B cell (primary cell): ENCODE measurements around the gene REST. TPM values are rescaled to one million over a fixed set of nuclear protein-coding genes. Genes with fewer than 3 reads are reported as not detected.

ENCODE experiments used
- ATAC-seq: fragments of 200-7000 bp; cut with Tn5 transposase; one replicate; pipeline ENCODE4 v1.10.0; 2021; ENCODE audit warnings: low read depth, mild to moderate bottlenecking, moderate number of reproducible peaks, moderate library complexity
- CTCF ChIA-PET: fragments of 350-600 bp; sonication (Branson Sonifier 250); formaldehyde crosslinking; loops from one replicate; lab custom pipeline; 2021; ENCODE audit warnings: antibody characterized with exemption, inconsistent platforms; lab: Charles Lee
- POLR2A ChIA-PET: fragments of 350-600 bp; sonication (Branson Sonifier 250); formaldehyde crosslinking; loops from one replicate; lab custom pipeline; 2021; ENCODE audit warnings: antibody characterized with exemption; lab: Charles Lee
- DNase-seq: peaks from one replicate; pipeline ENCODE4 v3.0.0; 2013
- H2AFZ ChIP-seq: 2 replicates; pipeline ENCODE4 v1.6.1; 2012; ENCODE audit warnings: mild to moderate bottlenecking, low read depth, low read length; ENCODE audit not compliant: insufficient read depth, poor library complexity, severe bottlenecking
- H3K27ac ChIP-seq, 2 donors: 1 replicate in 1 of 2; 2 replicates in 1 of 2; pipeline ENCODE4 v1.5.1; 2012 to 2013; ENCODE audit warnings: low read length in 2 of 2, mild to moderate bottlenecking in 2 of 2, moderate library complexity in 1 of 2
- H3K27me3 ChIP-seq, 4 experiments: fragments of 200-600 bp in 1 of 4; sonication (generic) in 1 of 4; replicated peaks in 1 of 4; 1 replicate in 2 of 4; 2 replicates in 2 of 4; pipeline versions ENCODE4 v1.6.1 to v1.7.0; 2013 to 2016; ENCODE audit warnings: low read length in 3 of 4, mild to moderate bottlenecking in 2 of 4, mixed read lengths in 1 of 4, moderate library complexity in 1 of 4; ENCODE audit not compliant: insufficient read depth in 4 of 4, control insufficient read depth in 3 of 4; ENCODE audit errors: control extremely low read depth in 1 of 4
- H3K36me3 ChIP-seq, 2 experiments: replicated peaks in 1 of 2; 1 replicate in 1 of 2; 2 replicates in 1 of 2; pipeline versions ENCODE4 v1.6.1 to v1.7.1; 2013; ENCODE audit warnings: low read length in 1 of 2; ENCODE audit not compliant: insufficient read depth in 2 of 2, control insufficient read depth in 1 of 2; ENCODE audit errors: control extremely low read depth in 1 of 2, extremely low read depth in 1 of 2
- H3K4me1 ChIP-seq, 2 donors: fragments of 200-600 bp in 1 of 2; sonication (generic) in 1 of 2; 1 replicate in 1 of 2; 2 replicates in 1 of 2; pipeline versions ENCODE4 v1.5.1 to v1.6.1; 2013 to 2017; ENCODE audit warnings: low read length in 2 of 2; ENCODE audit not compliant: control insufficient read depth in 2 of 2, insufficient read depth in 2 of 2
- H3K4me2 ChIP-seq: replicated peaks from 2 replicates; pipeline ENCODE3; 2012; ENCODE audit warnings: mild to moderate bottlenecking, low read depth, low read length; ENCODE audit not compliant: poor library complexity, severe bottlenecking
- H3K4me3 ChIP-seq, 5 experiments: fragments of 200-600 bp in 1 of 5; sonication (generic) in 1 of 5; 1 replicate in 3 of 5; 2 replicates in 2 of 5; pipeline versions ENCODE4 v1.5.1 to v1.7.0; 2011 to 2016; ENCODE audit warnings: low read length in 4 of 5, mild to moderate bottlenecking in 4 of 5, low read depth in 2 of 5, control low read depth in 1 of 5, moderate library complexity in 1 of 5; ENCODE audit not compliant: insufficient read depth in 1 of 5; ENCODE audit errors: control extremely low read depth in 1 of 5, extremely low read depth in 1 of 5
- H3K79me2 ChIP-seq: fragments of 200-600 bp; sonication (generic); one replicate; pipeline ENCODE4 v1.6.0; 2016; ENCODE audit warnings: low read length; ENCODE audit not compliant: control insufficient read depth, insufficient read depth
- H3K9ac ChIP-seq: fragments of 200-600 bp; sonication (generic); 2 replicates; pipeline ENCODE4 v1.6.1; 2017; ENCODE audit warnings: mild to moderate bottlenecking, low read length, moderate library complexity
- H3K9me3 ChIP-seq, 3 donors: one replicate each; pipeline versions ENCODE4 v1.6.1 to v1.7.1; 2013; ENCODE audit warnings: low read length in 2 of 3; ENCODE audit not compliant: control insufficient read depth in 2 of 3, insufficient read depth in 1 of 3; ENCODE audit errors: control extremely low read depth in 1 of 3
- H4K20me1 ChIP-seq: 2 replicates; pipeline ENCODE4 v1.6.0; 2012; ENCODE audit warnings: mild to moderate bottlenecking, low read length; ENCODE audit not compliant: insufficient read depth, control insufficient read depth, poor library complexity, severe bottlenecking
- H3K27ac Mint-ChIP-seq: one replicate; pipeline ENCODE4 v1.8.0; 2021; ENCODE audit warnings: mixed read lengths
- H3K27me3 Mint-ChIP-seq: one replicate; pipeline ENCODE4 v1.8.0; 2021; ENCODE audit warnings: mixed read lengths
- H3K4me1 Mint-ChIP-seq: one replicate; pipeline ENCODE4 v1.8.0; 2021; ENCODE audit warnings: mixed read lengths
- H3K4me3 Mint-ChIP-seq: one replicate; pipeline ENCODE4 v1.8.0; 2021; ENCODE audit warnings: mixed read lengths
- H3K9me3 Mint-ChIP-seq: one replicate; pipeline ENCODE4 v1.8.0; 2022; ENCODE audit warnings: mixed read lengths; ENCODE audit not compliant: insufficient read depth
- EZH2 ChIP-seq: IDR thresholded peaks from 2 replicates; pipeline ENCODE4 v1.6.1; 2012; ENCODE audit warnings: borderline replicate concordance, low read depth, mild to moderate bottlenecking, moderate library complexity, low read length; ENCODE audit not compliant: insufficient read depth, poor library complexity, severe bottlenecking
- WGBS: methylation state at CpG from one replicate; pipeline ENCODE4 v1.1.5; 2013; ENCODE audit warnings: missing lambda C conversion rate; ENCODE audit not compliant: insufficient coverage; 5-methylcytosine and 5-hydroxymethylcytosine counted together
- intact Hi-C: fragments of 100-400 bp; cut with micrococcal nuclease; formaldehyde crosslinking; loops from one replicate; pipeline ENCODE4 v1.10.0; 2022
- polyA plus RNA-seq: library from polyadenylated mRNA; depleted of rRNA; stranded (reverse); fragments of >200 nt; gene quantifications from 2 replicates; pipeline ENCODE4 v1.2.3, GENCODE V29; 2012
- total RNA-seq, 2 donors: library from RNA; stranded (reverse); fragments of 120-200 nt in 1 of 2; gene quantifications; 1 replicate in 1 of 2; 2 replicates in 1 of 2; pipeline versions ENCODE4 v1.2.3 to v1.2.4, GENCODE V29; 2013 to 2022
- TF ChIP-seq, protein P1 (sequence below): fragments of 200-600 bp; IDR thresholded peaks from one replicate; pipeline ENCODE4 v1.8.0; 2022; ENCODE audit warnings: antibody characterized with exemption, mild to moderate bottlenecking

Gene REST
- total and polyA plus RNA-seq, 2 donors (not counting 1 experiment from before 2014, with no cell fraction given): 6.2 to 59.4 TPM

DNA sequence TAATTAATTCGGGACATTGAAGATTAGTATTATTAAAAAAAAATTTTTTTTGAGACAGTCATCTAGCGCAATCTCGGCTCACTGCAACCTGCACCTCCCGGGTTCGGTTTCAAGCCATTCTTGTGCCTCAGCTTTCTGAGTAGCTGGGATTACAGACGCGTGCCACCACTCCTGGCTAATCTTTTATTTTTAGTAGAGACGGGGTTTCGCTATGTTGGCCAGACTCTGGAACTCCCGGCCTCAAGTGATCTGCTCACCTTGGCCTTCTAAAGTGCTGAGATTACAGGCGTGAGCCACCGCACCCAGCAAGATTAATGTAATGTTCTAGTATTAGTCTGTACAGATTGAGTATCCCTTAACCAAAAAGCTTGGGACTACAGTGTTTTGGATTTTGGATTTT, 32.7 kb downstream of the REST start:
- Histone ChIP-seq H3K27me3 (no peaks in the 10 kb centered on the region), H3K4me2 (no peak overlapping the region), H4K20me1 (no peaks in the 10 kb centered on the region), H3K36me3 (peaks cover 3 to 9% of the 10 kb centered on the region in 2 experiments), H3K9me3 (no peaks in the 10 kb centered on the region), H3K4me1 (no peaks in the 10 kb centered on the region), H3K79me2 (no peaks in the 10 kb centered on the region), H2AFZ (no peak overlapping the region), H3K9ac (no peak overlapping the region), H3K27ac (no peak overlapping the region), H3K4me3 (no peak overlapping the region)
- Mint-ChIP-seq H3K4me3 (no peak overlapping the region), H3K27me3 (no peaks in the 10 kb centered on the region), H3K4me1 (no peaks in the 10 kb centered on the region), H3K9me3 (no peaks in the 10 kb centered on the region), H3K27ac (no peak overlapping the region)
- 99% methylated on average over 9 of the region's 12 CpGs for WGBS
- TF ChIP-seq, protein P1, sequence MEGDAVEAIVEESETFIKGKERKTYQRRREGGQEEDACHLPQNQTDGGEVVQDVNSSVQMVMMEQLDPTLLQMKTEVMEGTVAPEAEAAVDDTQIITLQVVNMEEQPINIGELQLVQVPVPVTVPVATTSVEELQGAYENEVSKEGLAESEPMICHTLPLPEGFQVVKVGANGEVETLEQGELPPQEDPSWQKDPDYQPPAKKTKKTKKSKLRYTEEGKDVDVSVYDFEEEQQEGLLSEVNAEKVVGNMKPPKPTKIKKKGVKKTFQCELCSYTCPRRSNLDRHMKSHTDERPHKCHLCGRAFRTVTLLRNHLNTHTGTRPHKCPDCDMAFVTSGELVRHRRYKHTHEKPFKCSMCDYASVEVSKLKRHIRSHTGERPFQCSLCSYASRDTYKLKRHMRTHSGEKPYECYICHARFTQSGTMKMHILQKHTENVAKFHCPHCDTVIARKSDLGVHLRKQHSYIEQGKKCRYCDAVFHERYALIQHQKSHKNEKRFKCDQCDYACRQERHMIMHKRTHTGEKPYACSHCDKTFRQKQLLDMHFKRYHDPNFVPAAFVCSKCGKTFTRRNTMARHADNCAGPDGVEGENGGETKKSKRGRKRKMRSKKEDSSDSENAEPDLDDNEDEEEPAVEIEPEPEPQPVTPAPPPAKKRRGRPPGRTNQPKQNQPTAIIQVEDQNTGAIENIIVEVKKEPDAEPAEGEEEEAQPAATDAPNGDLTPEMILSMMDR: no peak
- TF ChIP-seq EZH2: no peak
- DNase-seq (no peak), ATAC-seq (no peak)
- ChIA-PET CTCF (no interaction called here), POLR2A (no interaction called here)
- intact Hi-C loops: no loop called here

DNA sequence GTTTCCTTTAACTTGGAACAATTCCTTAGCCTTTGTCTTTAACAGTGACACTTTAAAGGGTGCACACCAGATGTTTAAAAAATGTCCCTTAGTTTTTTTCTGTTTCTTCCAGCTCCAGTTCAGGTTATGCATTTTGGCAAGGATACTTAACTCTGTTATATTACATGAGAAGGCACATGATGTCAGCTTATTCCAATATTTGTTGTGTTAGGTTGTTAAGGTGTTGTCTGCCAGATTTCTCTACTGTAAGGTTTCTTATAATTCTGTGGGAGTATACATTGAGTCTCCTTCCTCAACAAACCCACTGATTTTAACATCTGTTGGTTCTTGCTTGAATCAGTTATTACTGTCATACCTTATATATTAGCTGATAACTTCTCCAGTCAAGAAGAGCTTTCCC, 33.3 kb downstream of the REST start:
- Mint-ChIP-seq H3K27ac (no peak overlapping the region), H3K4me1 (no peaks in the 10 kb centered on the region), H3K27me3 (no peaks in the 10 kb centered on the region), H3K9me3 (no peaks in the 10 kb centered on the region), H3K4me3 (no peak overlapping the region)
- Histone ChIP-seq H3K4me3 (no peak overlapping the region), H3K4me1 (no peaks in the 10 kb centered on the region), H3K27ac (no peak overlapping the region), H4K20me1 (no peaks in the 10 kb centered on the region), H3K79me2 (no peaks in the 10 kb centered on the region), H3K9me3 (no peaks in the 10 kb centered on the region), H3K27me3 (no peaks in the 10 kb centered on the region), H3K36me3 (peaks cover 3 to 9% of the 10 kb centered on the region in 2 experiments), H3K4me2 (no peak overlapping the region), H2AFZ (no peak overlapping the region), H3K9ac (no peak overlapping the region)
- no peak for TF ChIP-seq EZH2
- TF ChIP-seq, protein P1: no peak
- DNase-seq: no peak
- ChIA-PET CTCF (no interaction called here), POLR2A (no interaction called here)
- intact Hi-C loops: no loop called here
- no peak for ATAC-seq
